ENCODE data around the gene SMIM45.

The SMIM45 gene

DNA sequence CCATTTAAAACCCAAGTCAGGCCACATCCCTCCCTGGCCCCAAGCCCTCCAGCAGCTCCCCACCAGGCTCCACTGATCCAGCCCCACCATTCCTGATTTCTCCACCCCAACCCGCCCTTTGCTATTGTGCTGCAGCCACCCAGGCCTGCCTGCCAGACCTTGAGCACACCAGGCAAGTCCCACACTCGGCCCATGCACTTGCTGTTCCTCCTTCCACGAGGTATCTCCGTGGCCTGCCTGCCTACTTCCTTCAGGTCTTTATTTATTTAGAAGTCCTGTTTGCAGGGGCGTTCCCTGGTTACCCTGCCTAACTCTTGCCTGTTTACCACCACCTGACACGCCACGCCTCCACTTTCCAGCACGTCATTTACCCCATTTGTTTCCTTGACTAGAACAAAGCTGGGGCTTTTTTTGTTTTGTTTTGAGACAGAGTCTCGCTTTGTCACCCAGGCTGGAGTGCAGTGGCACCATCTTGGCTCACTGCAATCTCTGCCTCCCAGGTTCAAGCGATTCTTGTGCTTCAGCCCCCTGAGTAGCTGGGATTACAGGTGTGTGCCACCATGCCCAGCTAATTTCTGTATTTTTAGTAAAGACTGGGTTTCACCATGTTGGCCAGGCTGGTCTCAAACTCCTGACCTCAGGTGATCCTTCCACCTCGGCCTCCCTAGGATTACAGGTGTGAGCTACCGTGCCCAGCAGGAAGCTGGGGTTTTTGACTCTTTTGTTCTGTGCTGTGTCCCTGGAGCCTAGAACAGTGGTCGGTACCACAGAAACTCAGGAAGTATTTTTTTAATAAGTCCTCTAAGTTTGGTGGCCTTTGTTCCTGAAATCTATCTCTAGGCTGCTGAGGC is 11.7 kb upstream of the SMIM45 start:
- Histone ChIP-seq H3K9ac (ENCODE audit: low read length) (no peak overlapping the region), H3K4me1 (ENCODE audit: insufficient read depth, low read length) (peaks cover 10% of the 10 kb centered on the region), H4K20me1 (ENCODE audit: low read length) (0 out of 2 replicates have a peak, but pooled peaks cover 3% of the 10 kb centered on the region), H2AFZ (ENCODE audit: low read length) (no peak overlapping the region), H3F3A (ENCODE audit: low read length, unreplicated experiment) (no peaks in the 10 kb centered on the region), H3K79me2 (ENCODE audit: low read length) (peaks cover 16% of the 10 kb centered on the region), H3K27ac (ENCODE audit: low read length) (no peak overlapping the region), H3K4me2 (ENCODE audit: low read length) (no peak overlapping the region), H3K9me3 (ENCODE audit: low read length) (no peaks in the 10 kb centered on the region), H3K9me2 (replicated peaks; ENCODE audit: low read length) (no peaks in the 10 kb centered on the region), H3K36me3 (ENCODE audit: low read depth, low read length) (peaks cover 25% of the 10 kb centered on the region), H3K4me3 (ENCODE audit: low read length) (no peak overlapping the region), H3K27me3 (ENCODE audit: low read length) (no peaks in the 10 kb centered on the region)
- ChIA-PET POLR2A (ENCODE audit: unreplicated experiment) (no interaction called here), CTCF (interaction anchor here (0.6 to 2.0 kb wide), 6 partner anchors 14 to 273 kb away, joined by 3 to 8 read pairs (median 5); partner anchors contain the start of gene TNFRSF13C)
- DNase-seq (no peak), ATAC-seq (no peak)
- TF ChIP-seq, protein P1, sequence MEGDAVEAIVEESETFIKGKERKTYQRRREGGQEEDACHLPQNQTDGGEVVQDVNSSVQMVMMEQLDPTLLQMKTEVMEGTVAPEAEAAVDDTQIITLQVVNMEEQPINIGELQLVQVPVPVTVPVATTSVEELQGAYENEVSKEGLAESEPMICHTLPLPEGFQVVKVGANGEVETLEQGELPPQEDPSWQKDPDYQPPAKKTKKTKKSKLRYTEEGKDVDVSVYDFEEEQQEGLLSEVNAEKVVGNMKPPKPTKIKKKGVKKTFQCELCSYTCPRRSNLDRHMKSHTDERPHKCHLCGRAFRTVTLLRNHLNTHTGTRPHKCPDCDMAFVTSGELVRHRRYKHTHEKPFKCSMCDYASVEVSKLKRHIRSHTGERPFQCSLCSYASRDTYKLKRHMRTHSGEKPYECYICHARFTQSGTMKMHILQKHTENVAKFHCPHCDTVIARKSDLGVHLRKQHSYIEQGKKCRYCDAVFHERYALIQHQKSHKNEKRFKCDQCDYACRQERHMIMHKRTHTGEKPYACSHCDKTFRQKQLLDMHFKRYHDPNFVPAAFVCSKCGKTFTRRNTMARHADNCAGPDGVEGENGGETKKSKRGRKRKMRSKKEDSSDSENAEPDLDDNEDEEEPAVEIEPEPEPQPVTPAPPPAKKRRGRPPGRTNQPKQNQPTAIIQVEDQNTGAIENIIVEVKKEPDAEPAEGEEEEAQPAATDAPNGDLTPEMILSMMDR (conservative IDR thresholded peaks at IDR 0.05; ENCODE audit: low read depth, low read length): no peak
- TF ChIP-seq EZH2phosphoT487 (IDR thresholded peaks at IDR 0.05; ENCODE audit: borderline replicate concordance, low read length): no peak
- TF ChIP-seq EZH2 (IDR thresholded peaks at IDR 0.05; ENCODE audit: low read length, unreplicated experiment): no peak
- intact Hi-C loops (cut with micrococcal nuclease): loop anchor here (2.0 kb wide), 1 partner anchor 243 kb away; no protein-coding TSS in a partner anchor
- no TSS peak for BruUV-seq (replicated peaks)

DNA sequence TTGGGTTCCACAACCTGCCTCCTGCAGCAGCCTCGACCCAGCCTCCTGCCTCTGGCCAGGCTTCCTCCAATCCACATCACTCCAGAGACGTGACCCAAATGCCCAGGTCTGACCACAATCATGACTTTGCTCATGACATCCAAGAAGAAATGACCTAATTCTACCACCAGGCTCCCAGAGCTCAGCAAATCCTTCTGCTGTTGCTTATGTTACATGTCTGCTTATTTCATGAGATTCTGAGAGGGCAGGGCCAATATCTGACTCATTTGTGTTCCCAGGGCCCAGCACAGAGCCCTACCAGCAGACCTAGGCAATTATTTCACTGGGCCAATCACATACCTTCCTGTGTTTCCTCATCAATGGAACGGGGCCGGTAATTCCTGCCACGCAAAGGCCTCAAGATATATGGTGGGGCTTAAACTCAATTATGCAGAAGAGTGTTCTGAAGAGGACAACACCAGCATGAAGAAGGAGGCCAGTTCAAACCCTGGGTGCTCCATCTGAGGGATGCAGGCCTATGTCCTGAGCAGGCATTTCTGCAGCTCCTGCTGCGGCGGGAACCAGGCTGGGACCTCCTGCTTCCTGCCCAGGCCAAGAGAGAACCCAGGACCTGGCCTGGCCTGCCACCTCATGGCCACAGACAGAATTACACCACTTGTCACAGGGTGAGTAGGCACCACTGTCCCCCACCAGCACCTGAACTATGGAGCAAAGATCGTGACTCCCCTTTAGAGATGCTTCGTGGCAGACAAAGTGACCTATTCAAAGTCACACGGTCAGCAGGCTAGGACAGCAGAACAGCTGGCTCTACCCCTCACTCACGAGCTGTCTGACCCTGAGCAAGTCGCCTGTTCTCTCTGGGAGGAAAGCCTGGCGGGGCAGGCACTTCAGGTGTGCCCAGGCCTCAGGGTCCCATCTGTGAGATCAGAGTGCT is 10.9 kb upstream of the SMIM45 start:
- peak; percentile 67 for DNase-seq
- Histone ChIP-seq H3K4me3 (ENCODE audit: low read length) (no peak overlapping the region), H3K4me1 (ENCODE audit: insufficient read depth, low read length) (peaks cover 11% of the 10 kb centered on the region), H3K79me2 (ENCODE audit: low read length) (peaks cover 24% of the 10 kb centered on the region), H3K4me2 (ENCODE audit: low read length) (no peak overlapping the region), H3K36me3 (ENCODE audit: low read depth, low read length) (peaks cover 25% of the 10 kb centered on the region), H3F3A (ENCODE audit: low read length, unreplicated experiment) (no peaks in the 10 kb centered on the region), H3K9ac (ENCODE audit: low read length) (no peak overlapping the region), H3K9me3 (ENCODE audit: low read length) (no peaks in the 10 kb centered on the region), H4K20me1 (ENCODE audit: low read length) (0 out of 2 replicates have a peak, but pooled peaks cover 3% of the 10 kb centered on the region), H3K9me2 (replicated peaks; ENCODE audit: low read length) (no peaks in the 10 kb centered on the region), H2AFZ (ENCODE audit: low read length) (no peak overlapping the region), H3K27ac (ENCODE audit: low read length) (peak overlapping the region; percentile 31; the same call in 1 of the 2 replicates), H3K27me3 (ENCODE audit: low read length) (no peaks in the 10 kb centered on the region)
- ChIA-PET POLR2A (ENCODE audit: unreplicated experiment) (no interaction called here), CTCF (interaction anchor here (0.5 to 2.0 kb wide), 8 partner anchors 15 to 503 kb away, joined by 3 to 8 read pairs (median 4); partner anchors contain the start of gene TNFRSF13C)
- no TSS peak for BruUV-seq (replicated peaks)
- ATAC-seq: peak; percentile 76
- intact Hi-C loops (cut with micrococcal nuclease): loop anchor here (1.0 to 2.0 kb wide), 3 partner anchors 119 to 244 kb away; no protein-coding TSS in a partner anchor
- TF ChIP-seq EZH2 (IDR thresholded peaks at IDR 0.05; ENCODE audit: low read length, unreplicated experiment) (no peak), EZH2phosphoT487 (IDR thresholded peaks at IDR 0.05; ENCODE audit: borderline replicate concordance, low read length) (no peak)
- TF ChIP-seq, protein P1 (conservative IDR thresholded peaks at IDR 0.05; ENCODE audit: low read depth, low read length): peak; percentile 75

All from PC-3 (cell line).